Neuronal stem cell (in vitro differentiated cells): ENCODE measurements around the gene MAPK11.
A peak's percentile ranks its signal among the peaks of the same experiment; 100 is the strongest.

Experiments used
- DNase-seq: peaks from one replicate; pipeline ENCODE4 v3.0.0-alpha.2; 2013; ENCODE audit warnings: low spot score
- H2AFZ ChIP-seq: one replicate; pipeline ENCODE4 v1.6.1; 2013; ENCODE audit warnings: mild to moderate bottlenecking, low read length, inconsistent platforms
- H2AK5ac ChIP-seq: 2 replicates; pipeline ENCODE4 v1.6.1; 2013; ENCODE audit warnings: low read depth, mild to moderate bottlenecking, inconsistent platforms, low read length, moderate library complexity, mixed read lengths
- H2BK120ac ChIP-seq: 2 replicates; pipeline ENCODE4 v1.6.1; 2013; ENCODE audit warnings: low read depth, mild to moderate bottlenecking, inconsistent platforms, low read length, moderate library complexity, mixed read lengths
- H2BK12ac ChIP-seq: one replicate; pipeline ENCODE4 v1.6.1; 2013; ENCODE audit warnings: low read length, inconsistent platforms
- H2BK15ac ChIP-seq: 2 replicates; pipeline ENCODE4 v1.6.1; 2013; ENCODE audit warnings: mild to moderate bottlenecking, low read length, inconsistent platforms, mixed read lengths
- H2BK5ac ChIP-seq: one replicate; pipeline ENCODE4 v1.6.1; 2013; ENCODE audit warnings: inconsistent platforms, mild to moderate bottlenecking, low read length, moderate library complexity
- H3K14ac ChIP-seq: one replicate; pipeline ENCODE4 v1.6.1; 2013; ENCODE audit warnings: low read length, inconsistent platforms
- H3K18ac ChIP-seq: 2 replicates; pipeline ENCODE4 v1.6.1; 2013; ENCODE audit warnings: low read length, inconsistent platforms
- H3K23ac ChIP-seq: 2 replicates; pipeline ENCODE4 v1.6.1; 2013; ENCODE audit warnings: low read depth, mild to moderate bottlenecking, mixed read lengths, low read length, inconsistent platforms; ENCODE audit not compliant: poor library complexity
- H3K27ac ChIP-seq: replicated peaks from 3 replicates; pipeline ENCODE4 v1.5.1; 2013; ENCODE audit warnings: low read length, inconsistent platforms
- H3K27me3 ChIP-seq, 3 experiments: 2 replicates each; pipeline ENCODE4 v1.6.1; 2013; ENCODE audit warnings: low read length in 3 of 3, mild to moderate bottlenecking in 2 of 3, inconsistent platforms in 1 of 3, low read depth in 1 of 3, mixed read lengths in 1 of 3, moderate library complexity in 1 of 3; ENCODE audit not compliant: control insufficient read depth in 3 of 3, insufficient read depth in 3 of 3
- H3K36me3 ChIP-seq, 2 donors: replicated peaks in 1 of 2; 2 replicates each; pipeline ENCODE4 v1.6.1; 2013; ENCODE audit warnings: low read length in 2 of 2; ENCODE audit not compliant: control insufficient read depth in 2 of 2, insufficient read depth in 2 of 2
- H3K4ac ChIP-seq: 2 replicates; pipeline ENCODE4 v1.6.1; 2013; ENCODE audit warnings: inconsistent platforms, mild to moderate bottlenecking, low read length, moderate library complexity
- H3K4me1 ChIP-seq, 2 donors: 1 replicate in 1 of 2; 2 replicates in 1 of 2; pipeline ENCODE4 v1.6.1; 2013; ENCODE audit warnings: low read length in 2 of 2, low read depth in 1 of 2; ENCODE audit not compliant: control insufficient read depth in 2 of 2, insufficient read depth in 1 of 2
- H3K4me2 ChIP-seq: one replicate; pipeline ENCODE4 v1.6.1; 2013; ENCODE audit warnings: mild to moderate bottlenecking, low read length, inconsistent platforms; ENCODE audit not compliant: insufficient read depth, poor library complexity, severe bottlenecking
- H3K4me3 ChIP-seq, 2 donors: 2 replicates each; pipeline ENCODE4 v1.5.1; 2013; ENCODE audit warnings: low read length in 2 of 2, mild to moderate bottlenecking in 2 of 2, inconsistent platforms in 1 of 2, moderate library complexity in 1 of 2
- H3K79me1 ChIP-seq: one replicate; pipeline ENCODE4 v1.6.1; 2013; ENCODE audit warnings: low read depth, mild to moderate bottlenecking, inconsistent platforms, low read length, moderate library complexity
- H3K9ac ChIP-seq: one replicate; pipeline ENCODE4 v1.6.1; 2013; ENCODE audit warnings: mild to moderate bottlenecking, low read depth, low read length, inconsistent platforms; ENCODE audit not compliant: poor library complexity
- H3K9me3 ChIP-seq, 2 donors: replicated peaks in 1 of 2; 2 replicates each; pipeline versions ENCODE3 to v1.6.1; 2013; ENCODE audit warnings: low read length in 2 of 2, mild to moderate bottlenecking in 2 of 2, inconsistent platforms in 1 of 2, low read depth in 1 of 2, mixed read lengths in 1 of 2, moderate library complexity in 1 of 2; ENCODE audit not compliant: control insufficient read depth in 2 of 2, insufficient read depth in 1 of 2
- H4K8ac ChIP-seq: one replicate; pipeline ENCODE4 v1.6.1; 2013; ENCODE audit warnings: low read depth, mild to moderate bottlenecking, inconsistent platforms, low read length, moderate library complexity
- H4K91ac ChIP-seq: one replicate; pipeline ENCODE4 v1.6.1; 2013; ENCODE audit warnings: low read length, low read depth, mild to moderate bottlenecking, inconsistent platforms; ENCODE audit not compliant: poor library complexity
- WGBS, 2 donors: extraction: QIAGEN DNeasy Blood & Tissue Kit; methylation state at CpG; one replicate each; pipeline ENCODE4 v1.1.7; 2013; ENCODE audit warnings: missing lambda C conversion rate in 2 of 2, mixed read lengths in 1 of 2; ENCODE audit not compliant: insufficient read length in 2 of 2, insufficient replicate concordance in 1 of 2; ENCODE audit errors: extremely low coverage in 2 of 2; 5-methylcytosine and 5-hydroxymethylcytosine counted together

Gene MAPK11

DNA sequence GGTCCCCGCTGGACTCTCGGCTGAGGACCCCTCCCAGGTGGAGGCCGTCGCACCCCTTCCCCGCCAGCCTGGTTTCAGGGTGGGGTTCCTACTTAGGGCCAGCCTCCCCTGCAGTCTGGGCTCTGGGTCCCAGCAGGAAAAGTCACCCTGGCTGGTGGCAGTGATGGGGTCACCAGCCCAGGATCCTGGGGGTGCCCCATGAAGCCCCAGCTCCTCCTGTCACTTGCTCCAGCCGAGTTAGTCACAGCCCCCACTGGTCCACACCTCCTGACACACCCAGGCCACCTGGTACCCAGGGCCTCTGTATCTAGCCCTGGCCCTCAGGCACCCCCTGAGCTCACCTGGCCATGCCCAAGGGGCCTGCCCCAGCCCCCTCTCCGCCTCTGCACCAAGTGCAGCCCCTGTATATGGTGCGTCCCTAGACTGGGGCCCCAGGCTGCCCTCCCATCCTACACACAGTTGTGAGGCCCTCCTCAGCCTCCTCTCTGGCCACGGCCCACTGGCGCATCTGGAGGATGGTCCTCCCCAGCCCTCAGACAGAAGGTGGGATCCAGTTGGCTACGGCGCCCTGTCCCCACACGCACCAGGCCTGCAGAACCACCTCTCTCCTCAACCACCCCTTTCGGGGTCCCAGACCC lies 30.6 kb upstream of the MAPK11 start:
- Histone ChIP-seq H3K4me1 (peaks cover 21 to 31% of the 10 kb centered on the region in 2 donors), H2BK5ac (no peak overlapping the region), H3K14ac (peak overlapping the region; percentile 71), H3K9me3 (no peaks in the 10 kb centered on the region), H3K79me1 (peaks cover 63% of the 10 kb centered on the region), H4K8ac (no peak overlapping the region), H2AK5ac (peak overlapping the region; percentile 92), H3K23ac (no peak overlapping the region), H3K18ac (peak overlapping the region; percentile 87), H2BK15ac (peak overlapping the region; percentile 81), H3K36me3 (peaks cover 2 to 65% of the 10 kb centered on the region in 2 donors), H4K91ac (no peak overlapping the region), H2AFZ (no peak overlapping the region), H3K4me3 (no peak overlapping the region), H2BK120ac (no peak overlapping the region), H3K9ac (no peak overlapping the region), H3K27me3 (peaks cover 0 to 6% (median 0%) of the 10 kb centered on the region in 3 experiments), H3K4ac (no peak overlapping the region), H3K27ac (no peak overlapping the region), H2BK12ac (peak overlapping the region; percentile 41), H3K4me2 (peak overlapping the region; percentile 94)
- DNase-seq: no peak
- WGBS, 2 donors: no CpG with 5 or more reads among the region's 14 CpGs

GRCh38 chr22:50299785-50300619 lies 29.8 kb upstream of the MAPK11 start:
- Histone ChIP-seq H3K36me3 (peaks cover 3 to 65% of the 10 kb centered on the region in 2 donors), H2BK12ac (no peak overlapping the region), H4K91ac (no peak overlapping the region), H3K4me2 (peak overlapping the region; percentile 94), H3K4ac (no peak overlapping the region), H3K18ac (peak overlapping the region; percentile 95), H3K27ac (no peak overlapping the region), H3K23ac (peak overlapping the region; percentile 80), H3K27me3 (peaks cover 0 to 6% (median 0%) of the 10 kb centered on the region in 3 experiments), H3K79me1 (peaks cover 56% of the 10 kb centered on the region), H4K8ac (no peak overlapping the region), H2BK15ac (no peak overlapping the region), H3K4me1 (peaks cover 14 to 25% of the 10 kb centered on the region in 2 donors), H3K14ac (peak overlapping the region; percentile 94), H2BK120ac (no peak overlapping the region), H2AK5ac (peak overlapping the region; percentile 92), H3K9me3 (no peaks in the 10 kb centered on the region), H2BK5ac (peak overlapping the region; percentile 39), H3K4me3 (peak overlapping the region in 1 of 2 donors; percentile 72), H3K9ac (peak overlapping the region; percentile 77), H2AFZ (no peak overlapping the region)
- WGBS, 2 donors: no CpG with 5 or more reads among the region's 93 CpGs
- no peak for DNase-seq

GRCh38 chr22:50298937-50299784 lies 29.0 kb upstream of the MAPK11 start:
- Histone ChIP-seq H3K4ac (no peak overlapping the region), H2BK5ac (no peak overlapping the region), H2AFZ (no peak overlapping the region), H4K8ac (no peak overlapping the region), H3K4me2 (peak overlapping the region; percentile 94), H3K4me1 (peaks cover 11 to 22% of the 10 kb centered on the region in 2 donors), H4K91ac (no peak overlapping the region), H2AK5ac (peak overlapping the region; percentile 92), H3K4me3 (peak overlapping the region in 1 of 2 donors; percentile 72), H3K27me3 (peaks cover 0 to 6% (median 0%) of the 10 kb centered on the region in 3 experiments), H3K9me3 (no peaks in the 10 kb centered on the region), H3K18ac (peak overlapping the region; percentile 95), H2BK120ac (no peak overlapping the region), H3K27ac (no peak overlapping the region), H3K14ac (peak overlapping the region; percentile 89), H3K9ac (no peak overlapping the region), H3K23ac (peak overlapping the region; percentile 80), H2BK12ac (peak overlapping the region; percentile 41), H2BK15ac (peak overlapping the region; percentile 58), H3K36me3 (peaks cover 5 to 64% of the 10 kb centered on the region in 2 donors), H3K79me1 (peaks cover 54% of the 10 kb centered on the region)
- no peak for DNase-seq
- WGBS, 2 donors: no CpG with 5 or more reads among the region's 59 CpGs
